Mucosa of descending colon (tissue), 3 donors: ENCODE measurements around the gene COL5A3. TPM values are rescaled to one million over a fixed set of nuclear protein-coding genes. Genes with fewer than 3 reads are reported as not detected.

Experiments
- ATAC-seq: fragments of 200-7000 bp; cut with Tn5 transposase; one replicate; pipeline ENCODE4 v1.9.1; 2020; ENCODE audit warnings: mild to moderate bottlenecking, moderate library complexity
- DNase-seq, 3 donors: peaks; one replicate each; pipeline ENCODE4 v3.0.0-alpha.2; 2020
- H3K36me3 ChIP-seq: fragments of 200-600 bp; one replicate; pipeline ENCODE4 v1.8.0; 2021; ENCODE audit warnings: low read depth, mild to moderate bottlenecking
- H3K4me1 ChIP-seq: fragments of 200-600 bp; one replicate; pipeline ENCODE4 v1.8.0; 2021; ENCODE audit warnings: low read depth, mild to moderate bottlenecking
- H3K4me3 ChIP-seq: fragments of 200-600 bp; one replicate; pipeline ENCODE4 v1.8.0; 2021; ENCODE audit warnings: mild to moderate bottlenecking
- H3K9me3 ChIP-seq: fragments of 200-600 bp; one replicate; pipeline ENCODE4 v1.8.0; 2021; ENCODE audit warnings: mild to moderate bottlenecking
- intact Hi-C, 2 donors: fragments of 100-400 bp; cut with DNase I in 1 of 2; cut with micrococcal nuclease in 1 of 2; formaldehyde crosslinking; loops; one replicate each; pipeline versions ENCODE4 v1.11.0 to v1.11.1; 2022; cut with DNase I, micrococcal nuclease
- total RNA-seq, 3 donors: library from RNA; stranded (reverse); fragmentation: NEBNext Ultra II Directional in 2 of 3; extraction: Animal tissue kit (Norgen Biotek cat#: 25700) in 2 of 3; gene quantifications; one replicate each; pipeline versions ENCODE4 v1.2.1 to v1.2.4, GENCODE V29; 2021 to 2023
- TF ChIP-seq, protein P1 (sequence below): fragments of 200-600 bp; IDR thresholded peaks from one replicate; pipeline ENCODE4 v1.8.0; 2022; ENCODE audit warnings: antibody characterized with exemption, mild to moderate bottlenecking
- donor health status: DM: no; HTN: no; CAD: no; lungs with moderate emphysema.
- donor health status: DM: no; HTN: no; CAD: no.
- donor health status: DM: no; HTN: yes; CAD: no.

COL5A3 gene
- total RNA-seq, 3 donors from 2014 or later = 1.9 to 7.2 (median 5.5) TPM

GRCh38 chr19:10001899-10002298 is 8.4 kb downstream of the COL5A3 start:
- Histone ChIP-seq H3K9me3 (no peaks in the 10 kb centered on the region), H3K4me1 (peaks cover 3% of the 10 kb centered on the region), H3K36me3 (no peaks in the 10 kb centered on the region), H3K4me3 (no peak overlapping the region)
- TF ChIP-seq, protein P1, sequence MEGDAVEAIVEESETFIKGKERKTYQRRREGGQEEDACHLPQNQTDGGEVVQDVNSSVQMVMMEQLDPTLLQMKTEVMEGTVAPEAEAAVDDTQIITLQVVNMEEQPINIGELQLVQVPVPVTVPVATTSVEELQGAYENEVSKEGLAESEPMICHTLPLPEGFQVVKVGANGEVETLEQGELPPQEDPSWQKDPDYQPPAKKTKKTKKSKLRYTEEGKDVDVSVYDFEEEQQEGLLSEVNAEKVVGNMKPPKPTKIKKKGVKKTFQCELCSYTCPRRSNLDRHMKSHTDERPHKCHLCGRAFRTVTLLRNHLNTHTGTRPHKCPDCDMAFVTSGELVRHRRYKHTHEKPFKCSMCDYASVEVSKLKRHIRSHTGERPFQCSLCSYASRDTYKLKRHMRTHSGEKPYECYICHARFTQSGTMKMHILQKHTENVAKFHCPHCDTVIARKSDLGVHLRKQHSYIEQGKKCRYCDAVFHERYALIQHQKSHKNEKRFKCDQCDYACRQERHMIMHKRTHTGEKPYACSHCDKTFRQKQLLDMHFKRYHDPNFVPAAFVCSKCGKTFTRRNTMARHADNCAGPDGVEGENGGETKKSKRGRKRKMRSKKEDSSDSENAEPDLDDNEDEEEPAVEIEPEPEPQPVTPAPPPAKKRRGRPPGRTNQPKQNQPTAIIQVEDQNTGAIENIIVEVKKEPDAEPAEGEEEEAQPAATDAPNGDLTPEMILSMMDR = no peak
- peak; percentile 98 for ATAC-seq
- DNase-seq = peak; percentile 70 to 81 (median 75)
- intact Hi-C loops = no loop called here

GRCh38 chr19:10000171-10000826 is 10.0 kb downstream of the COL5A3 start:
- peak in 2 of 3 donors; percentile 65 to 81 for DNase-seq
- no peak overlapping the region for H3K4me3 ChIP-seq
- TF ChIP-seq, protein P1 = peak; percentile 64
- H3K36me3 ChIP-seq = no peaks in the 10 kb centered on the region
- peak; percentile 49 for ATAC-seq
- no peaks in the 10 kb centered on the region for H3K9me3 ChIP-seq
- peaks cover 3% of the 10 kb centered on the region for H3K4me1 ChIP-seq
- intact Hi-C loops = no loop called here

DNA sequence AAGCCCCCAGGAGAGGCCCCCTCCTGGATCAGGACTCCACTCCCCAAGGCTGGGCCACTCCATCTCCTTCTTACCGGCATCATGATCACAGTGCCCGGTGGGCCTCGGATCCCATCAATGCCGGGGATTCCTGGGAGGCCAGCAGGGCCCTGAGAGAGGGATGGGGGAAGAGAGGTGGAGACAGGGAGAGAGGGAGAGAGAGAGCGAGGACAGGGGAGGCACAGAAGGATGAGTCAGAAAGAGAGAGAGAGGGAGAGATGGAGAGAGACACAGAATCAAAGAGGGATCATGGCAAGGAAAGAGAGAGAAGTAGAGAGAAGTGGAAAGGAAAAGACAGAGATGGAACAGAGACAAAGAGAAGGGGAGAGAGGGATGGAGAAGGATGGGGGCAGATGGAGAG is 13.8 kb downstream of the COL5A3 start:
- H3K4me1 ChIP-seq = no peaks in the 10 kb centered on the region
- H3K4me3 ChIP-seq = no peak overlapping the region
- no peak for DNase-seq
- TF ChIP-seq, protein P1 = no peak
- ATAC-seq = no peak
- intact Hi-C loops = loop anchor here in 1 of 2 donors (10.0 kb wide), 1 partner anchor 62 kb away; the partner anchor contains the start of gene OLFM2
- no peaks in the 10 kb centered on the region for H3K36me3 ChIP-seq
- H3K9me3 ChIP-seq = no peaks in the 10 kb centered on the region

GRCh38 chr19:9995999-9996398 is 14.3 kb downstream of the COL5A3 start:
- TF ChIP-seq, protein P1 = no peak
- intact Hi-C loops = loop anchor here in 1 of 2 donors (10.0 kb wide), 1 partner anchor 61 kb away; the partner anchor contains the start of gene OLFM2
- ATAC-seq (no peak), DNase-seq (no peak)
- Histone ChIP-seq H3K4me3 (no peak overlapping the region), H3K9me3 (no peaks in the 10 kb centered on the region), H3K36me3 (no peaks in the 10 kb centered on the region), H3K4me1 (no peaks in the 10 kb centered on the region)

GRCh38 chr19:9995084-9995483 is 15.2 kb downstream of the COL5A3 start:
- intact Hi-C loops = loop anchor here in 1 of 2 donors (10.0 kb wide), 1 partner anchor 60 kb away; the partner anchor contains the start of gene OLFM2
- TF ChIP-seq, protein P1 = no peak

More at GRCh38 chr19:9995084-9995483, 15.2 kb downstream of the COL5A3 start:
- H3K36me3 ChIP-seq = no peaks in the 10 kb centered on the region
- DNase-seq (no peak), ATAC-seq (no peak)
- H3K9me3 ChIP-seq = no peaks in the 10 kb centered on the region
- no peak overlapping the region for H3K4me3 ChIP-seq
- H3K4me1 ChIP-seq = no peaks in the 10 kb centered on the region
